Gastrocnemius medialis (tissue), 4 donors: Measurements from ENCODE around the gene LENEP. TPM values are rescaled to one million over a fixed set of nuclear protein-coding genes. Genes with fewer than 3 reads are reported as not detected.

ENCODE experiments used
- ATAC-seq, 2 donors: fragments of 150-250 bp; one replicate each; pipeline ENCODE4 v1.9.1; 2016
- DNase-seq, 2 donors: peaks; one replicate each; pipeline ENCODE4 v3.0.0-alpha.2; 2019
- H3K27ac ChIP-seq, 4 donors: fragments of 200-600 bp; sonication (generic); 1 replicate in 1 of 4; 2 replicates in 3 of 4; pipeline ENCODE4 v1.5.1; 2016 to 2018; ENCODE audit warnings: mild to moderate bottlenecking in 2 of 4, moderate library complexity in 1 of 4
- H3K27me3 ChIP-seq, 3 donors: fragments of 200-600 bp; sonication (generic) in 2 of 3; 1 replicate in 1 of 3; 2 replicates in 2 of 3; pipeline versions ENCODE4 v1.5.1 to v1.6.0; 2016 to 2019; ENCODE audit warnings: mild to moderate bottlenecking in 1 of 3, moderate library complexity in 1 of 3
- H3K36me3 ChIP-seq, 2 donors: fragments of 200-600 bp; sonication (generic) in 1 of 2; one replicate each; pipeline ENCODE4 v1.5.1; 2017 to 2018
- H3K4me1 ChIP-seq, 2 donors: fragments of 200-600 bp; sonication (generic) in 1 of 2; one replicate each; pipeline ENCODE4 v1.5.1; 2016 to 2017; ENCODE audit warnings: mild to moderate bottlenecking in 2 of 2
- H3K4me3 ChIP-seq, 4 donors: fragments of 200-600 bp; sonication (generic) in 3 of 4; 1 replicate in 1 of 4; 2 replicates in 3 of 4; pipeline ENCODE4 v1.5.1; 2016 to 2019; ENCODE audit warnings: mild to moderate bottlenecking in 2 of 4
- H3K9me3 ChIP-seq, 3 donors: fragments of 200-600 bp; sonication (generic) in 2 of 3; 1 replicate in 1 of 3; 2 replicates in 2 of 3; pipeline ENCODE4 v1.5.1; 2016 to 2019
- CTCF ChIP-seq, 5 experiments: fragments of 450-650 bp in 3 of 5; fragments of 200-600 bp in 2 of 5; sonication (generic) in 2 of 5; IDR thresholded peaks in 4 of 5; conservative IDR thresholded peaks in 1 of 5; 1 replicate in 4 of 5; 2 replicates in 1 of 5; pipeline ENCODE4 v1.5.1; 2016 to 2019; ENCODE audit warnings: antibody characterized with exemption in 5 of 5, mild to moderate bottlenecking in 3 of 5, moderate library complexity in 3 of 5
- POLR2A ChIP-seq, 2 donors: fragments of 450-650 bp; IDR thresholded peaks; one replicate each; pipeline ENCODE4 v1.6.1; 2017; ENCODE audit warnings: antibody characterized with exemption in 2 of 2, mild to moderate bottlenecking in 2 of 2, moderate library complexity in 2 of 2
- in situ Hi-C, 4 donors: fragments of 200-750 bp; cut with MboI; loops; one replicate each; pipeline versions ENCODE4 v1.15.0 to v1.8.0; 2017; ENCODE audit warnings: low sequenced_read_pairs in 4 of 4
- intact Hi-C: fragments of 100-400 bp; cut with DNase I; formaldehyde crosslinking; loops from one replicate; pipeline ENCODE4 v1.15.1; 2023; ENCODE audit warnings: low total_unique reads
- total RNA-seq, 4 donors: library from RNA; depleted of rRNA; stranded (reverse); fragments of >200 nt; gene quantifications; one replicate each; pipeline versions ENCODE4 v1.1.0 to v1.2.3, GENCODE V29; 2016

Gene LENEP
- total RNA-seq, 4 donors from 2014 or later: not detected

GRCh38 chr1:154953611-154954038, 39.8 kb upstream of the LENEP start:
- peak overlapping the region; percentile 40 to 94 (median 92) for H3K27ac ChIP-seq
- H3K4me1 ChIP-seq: peaks cover 53 to 56% of the 10 kb centered on the region in 2 donors
- TF ChIP-seq POLR2A (IDR thresholded peaks at IDR 0.05) (no peak), CTCF (IDR thresholded peaks at IDR 0.05 in 4 of 5, conservative IDR thresholded peaks at IDR 0.05 in 1 of 5) (no peak)
- ATAC-seq: no peak
- peak overlapping the region; percentile 5 to 70 (median 46) for H3K4me3 ChIP-seq
- in situ Hi-C loops (loop anchor here in 1 of 4 donors (25.0 kb wide), 1 partner anchor 109 kb away; the partner anchor contains the start of genes ADAM15 and EFNA4), intact Hi-C loops (no loop called here)
- DNase-seq: no peak
- no peaks in the 10 kb centered on the region for H3K27me3 ChIP-seq
- H3K36me3 ChIP-seq: peaks cover 0 to 20% of the 10 kb centered on the region in 2 donors
- no peaks in the 10 kb centered on the region for H3K9me3 ChIP-seq

GRCh38 chr1:154954541-154954940, 38.8 kb upstream of the LENEP start:
- no peak for TF ChIP-seq CTCF (IDR thresholded peaks at IDR 0.05 in 4 of 5, conservative IDR thresholded peaks at IDR 0.05 in 1 of 5)
- TF ChIP-seq POLR2A (IDR thresholded peaks at IDR 0.05): no peak
- H3K36me3 ChIP-seq: peaks cover 0 to 29% of the 10 kb centered on the region in 2 donors
- ATAC-seq: no peak
- intact Hi-C loops (no loop called here), in situ Hi-C loops (loop anchor here in 1 of 4 donors (25.0 kb wide), 1 partner anchor 108 kb away; the partner anchor contains the start of genes ADAM15 and EFNA4)
- H3K4me3 ChIP-seq: peak overlapping the region; percentile 67 to 77 (median 69)
- H3K9me3 ChIP-seq: no peaks in the 10 kb centered on the region
- H3K27ac ChIP-seq: peak overlapping the region; percentile 92 to 98 (median 94)
- H3K27me3 ChIP-seq: no peaks in the 10 kb centered on the region
- no peak for DNase-seq
- H3K4me1 ChIP-seq: peaks cover 53 to 56% of the 10 kb centered on the region in 2 donors

- in situ Hi-C loops: loop anchor here in 1 of 4 donors (25.0 kb wide), 1 partner anchor 107 kb away; the partner anchor contains the start of genes ADAM15 and EFNA4
- peaks cover 54 to 58% of the 10 kb centered on the region in 2 donors for H3K4me1 ChIP-seq
- peak overlapping the region; percentile 92 to 98 (median 94) for H3K27ac ChIP-seq
- peak overlapping the region; percentile 67 to 77 (median 69) for H3K4me3 ChIP-seq
- DNase-seq (peak in 1 of 2 donors; percentile 53), ATAC-seq (peak in 1 of 2 donors; percentile 0)
- no peaks in the 10 kb centered on the region for H3K27me3 ChIP-seq
- intact Hi-C loops: no loop called here
- no peak for TF ChIP-seq POLR2A (IDR thresholded peaks at IDR 0.05)
- TF ChIP-seq CTCF (IDR thresholded peaks at IDR 0.05 in 4 of 5, conservative IDR thresholded peaks at IDR 0.05 in 1 of 5): no peak
- H3K9me3 ChIP-seq: no peaks in the 10 kb centered on the region
- peaks cover 0 to 27% of the 10 kb centered on the region in 2 donors for H3K36me3 ChIP-seq
These were observed 38.2 kb upstream of the LENEP start for GRCh38 chr1:154955039-154955717.

GRCh38 chr1:154955718-154956543, 37.5 kb upstream of the LENEP start, which contains the start of gene PBXIP1:
PBXIP1 (minus strand) TSS chr1:154956099; CDS start chr1:154953721, 2,378 bp downstream.
- TF ChIP-seq POLR2A (IDR thresholded peaks at IDR 0.05) (peak; percentile 67 to 71), CTCF (IDR thresholded peaks at IDR 0.05 in 4 of 5, conservative IDR thresholded peaks at IDR 0.05 in 1 of 5) (no peak)
- peaks cover 62 to 66% of the 10 kb centered on the region in 2 donors for H3K4me1 ChIP-seq
- ATAC-seq: peak; percentile 93 to 95
- peak within 1 kb of the TSS; percentile 92 to 98 (median 94) for H3K27ac ChIP-seq
- H3K9me3 ChIP-seq: no peaks in the 10 kb centered on the region
- in situ Hi-C loops: loop anchor here in 1 of 4 donors (25.0 kb wide), 1 partner anchor 106 kb away; the partner anchor contains the start of genes ADAM15 and EFNA4
- DNase-seq: peak; percentile 76 to 89
- H3K27me3 ChIP-seq: no peaks in the 10 kb centered on the region
- peaks cover 0 to 20% of the 10 kb centered on the region in 2 donors for H3K36me3 ChIP-seq
- intact Hi-C loops: loop anchor here (1.0 kb wide), 1 partner anchor 19 kb away; no protein-coding TSS in a partner anchor
- peak within 1 kb of the TSS; percentile 67 to 77 (median 69) for H3K4me3 ChIP-seq
